Muscle of leg (tissue), 11 donors: ENCODE results near the gene SPATA12. TPM values are rescaled to one million over a fixed set of nuclear protein-coding genes. Genes with fewer than 3 reads are reported as not detected.

Source experiments
- DNase-seq: peaks from one replicate; pipeline ENCODE4 v3.0.0; 2013
- H3K27ac ChIP-seq: one replicate; pipeline ENCODE4 v1.5.1; 2013; ENCODE audit warnings: mild to moderate bottlenecking, low read length, control low read depth
- H3K27me3 ChIP-seq: one replicate; pipeline ENCODE4 v1.6.1; 2013; ENCODE audit warnings: low read length; ENCODE audit not compliant: control insufficient read depth, insufficient read depth
- H3K36me3 ChIP-seq: one replicate; pipeline ENCODE4 v1.6.1; 2013; ENCODE audit warnings: low read length; ENCODE audit not compliant: control insufficient read depth, insufficient read depth
- H3K4me1 ChIP-seq: one replicate; pipeline ENCODE4 v1.6.1; 2013; ENCODE audit warnings: low read length; ENCODE audit not compliant: control insufficient read depth, insufficient read depth
- H3K4me3 ChIP-seq: one replicate; pipeline ENCODE4 v1.5.1; 2013; ENCODE audit warnings: low read length, control low read depth
- H3K9me3 ChIP-seq: replicated peaks from 2 replicates; pipeline ENCODE4 v1.6.1; 2013; ENCODE audit warnings: low read depth, low read length; ENCODE audit not compliant: control insufficient read depth
- WGBS: methylation state at CpG from one replicate; pipeline ENCODE4 v1.1.5; 2013; ENCODE audit warnings: missing lambda C conversion rate; ENCODE audit not compliant: insufficient coverage; 5-methylcytosine and 5-hydroxymethylcytosine counted together
- polyA plus RNA-seq, 8 donors: library from polyadenylated mRNA; unstranded; fragments of 120-200 nt; gene quantifications; one replicate each; pipeline versions ENCODE4 v1.2.1 to v1.2.3, GENCODE V29; 2013; ENCODE audit warnings: inconsistent platforms in 1 of 8, low replicate concordance in 1 of 8; ENCODE audit not compliant: insufficient read length in 8 of 8, insufficient read depth in 1 of 8
- total RNA-seq: library from RNA; stranded (reverse); fragments of 120-200 nt; gene quantifications from one replicate; pipeline ENCODE4 v1.2.4, GENCODE V29; 2013

Gene SPATA12
- total and polyA plus RNA-seq, 9 donors, result 0.04 to 0.21 (median 0.11) TPM; not detected in 3

GRCh38 chr3:57048052-57048671 lies 12.3 kb upstream of the SPATA12 start:
- Histone ChIP-seq H3K36me3 (no peaks in the 10 kb centered on the region), H3K4me3 (no peak overlapping the region), H3K27ac (peak overlapping the region; percentile 85), H3K9me3 (no peaks in the 10 kb centered on the region), H3K4me1 (peaks cover 57% of the 10 kb centered on the region), H3K27me3 (no peaks in the 10 kb centered on the region)
- 28% methylated on average over 6 of the region's 8 CpGs for WGBS
- DNase-seq, result peak; percentile 98

GRCh38 chr3:57048728-57049127 lies 11.7 kb upstream of the SPATA12 start:
- Histone ChIP-seq H3K4me3 (no peak overlapping the region), H3K27me3 (no peaks in the 10 kb centered on the region), H3K9me3 (no peaks in the 10 kb centered on the region), H3K27ac (peak overlapping the region; percentile 85), H3K4me1 (peaks cover 57% of the 10 kb centered on the region), H3K36me3 (peaks cover 2% of the 10 kb centered on the region)
- no peak for DNase-seq
- WGBS, result 80% methylated on average over 2 of the region's 4 CpGs

GRCh38 chr3:57052662-57053061 lies 7.8 kb upstream of the SPATA12 start:
- H3K36me3 ChIP-seq, result peaks cover 4% of the 10 kb centered on the region
- H3K27me3 ChIP-seq, result no peaks in the 10 kb centered on the region
- H3K4me3 ChIP-seq, result no peak overlapping the region
- no peak for DNase-seq
- H3K9me3 ChIP-seq, result no peaks in the 10 kb centered on the region
- H3K4me1 ChIP-seq, result peaks cover 32% of the 10 kb centered on the region
- 90% methylated on average over 4 of the region's 5 CpGs for WGBS
- H3K27ac ChIP-seq, result no peak overlapping the region

GRCh38 chr3:57053122-57053521 lies 7.3 kb upstream of the SPATA12 start:
- peaks cover 28% of the 10 kb centered on the region for H3K4me1 ChIP-seq
- no peaks in the 10 kb centered on the region for H3K9me3 ChIP-seq
- no peaks in the 10 kb centered on the region for H3K27me3 ChIP-seq
- WGBS, result no CpG with 5 or more reads among the region's 6 CpGs
- no peak overlapping the region for H3K27ac ChIP-seq
- no peak for DNase-seq
- peaks cover 4% of the 10 kb centered on the region for H3K36me3 ChIP-seq
- no peak overlapping the region for H3K4me3 ChIP-seq

- DNase-seq, result no peak
- no CpG with 5 or more reads among the region's 6 CpGs for WGBS
These were observed 3.1 kb upstream of the SPATA12 start for GRCh38 chr3:57057351-57057750.

GRCh38 chr3:57059411-57059810 lies 1.1 kb upstream of the SPATA12 start:
- H3K36me3 ChIP-seq, result no peaks in the 10 kb centered on the region
- H3K9me3 ChIP-seq, result no peaks in the 10 kb centered on the region
- H3K4me1 ChIP-seq, result peaks cover 16% of the 10 kb centered on the region
- no peak overlapping the region for H3K27ac ChIP-seq
- no peak for DNase-seq
- no CpG with 5 or more reads among the region's 3 CpGs for WGBS
- no peak overlapping the region for H3K4me3 ChIP-seq
- H3K27me3 ChIP-seq, result no peaks in the 10 kb centered on the region

More at GRCh38 chr3:57057351-57057750, 3.1 kb upstream of the SPATA12 start:
- H3K4me1 ChIP-seq, result peaks cover 10% of the 10 kb centered on the region
- no peak overlapping the region for H3K4me3 ChIP-seq
- H3K36me3 ChIP-seq, result peaks cover 4% of the 10 kb centered on the region
- H3K9me3 ChIP-seq, result no peaks in the 10 kb centered on the region
- no peaks in the 10 kb centered on the region for H3K27me3 ChIP-seq
- no peak overlapping the region for H3K27ac ChIP-seq

- Histone ChIP-seq H3K27ac (no peak overlapping the region), H3K4me3 (no peak overlapping the region), H3K4me1 (peaks cover 16% of the 10 kb centered on the region), H3K36me3 (no peaks in the 10 kb centered on the region), H3K27me3 (no peaks in the 10 kb centered on the region), H3K9me3 (no peaks in the 10 kb centered on the region)
- no peak for DNase-seq
- WGBS, result 75% methylated on average over 2 of the region's 3 CpGs
These were observed 1.1 kb downstream of the SPATA12 start for GRCh38 chr3:57061556-57061955.

- H3K27me3 ChIP-seq, result no peaks in the 10 kb centered on the region
- peaks cover 16% of the 10 kb centered on the region for H3K4me1 ChIP-seq
- no peaks in the 10 kb centered on the region for H3K36me3 ChIP-seq
- no peak for DNase-seq
- no peak overlapping the region for H3K4me3 ChIP-seq
- no peaks in the 10 kb centered on the region for H3K9me3 ChIP-seq
- H3K27ac ChIP-seq, result peak overlapping the region; percentile 22
- WGBS, result 32% methylated on average over 4 of the region's 9 CpGs
These were observed 1.7 kb downstream of the SPATA12 start for GRCh38 chr3:57062101-57062631.

GRCh38 chr3:57063032-57063431 lies 2.6 kb downstream of the SPATA12 start:
- Histone ChIP-seq H3K27me3 (no peaks in the 10 kb centered on the region), H3K4me3 (no peak overlapping the region), H3K4me1 (peaks cover 16% of the 10 kb centered on the region), H3K27ac (no peak overlapping the region), H3K36me3 (no peaks in the 10 kb centered on the region), H3K9me3 (no peaks in the 10 kb centered on the region)
- no peak for DNase-seq
- 92% methylated on average over 5 of the region's 5 CpGs for WGBS

- 50% methylated on average over 1 of the region's 6 CpGs for WGBS
- DNase-seq, result no peak
- peaks cover 24% of the 10 kb centered on the region for H3K4me1 ChIP-seq
These were observed 3.5 kb downstream of the SPATA12 start for GRCh38 chr3:57064001-57064400.

More at GRCh38 chr3:57064001-57064400, 3.5 kb downstream of the SPATA12 start:
- Histone ChIP-seq H3K27ac (no peak overlapping the region), H3K9me3 (no peaks in the 10 kb centered on the region), H3K4me3 (no peak overlapping the region), H3K36me3 (no peaks in the 10 kb centered on the region), H3K27me3 (no peaks in the 10 kb centered on the region)
